Measurements from ENCODE around the gene COPS8.

COPS8 gene

GRCh38 chr2:237143118-237143517 is 57.4 kb downstream of the COPS8 start:
- Histone ChIP-seq H3K9me2 (ENCODE audit: low read depth, low read length) (no peaks in the 10 kb centered on the region), H3K9me3 (ENCODE audit: low read length) (peaks cover 5% of the 10 kb centered on the region; the same call in 1 of the 2 replicates), H3F3A (ENCODE audit: insufficient read depth, low read length) (no peaks in the 10 kb centered on the region), H3K27me3 (ENCODE audit: insufficient read depth, low read length) (no peaks in the 10 kb centered on the region; the same call in 1 of the 2 replicates), H2AFZ (ENCODE audit: low read length) (no peak overlapping the region), H3K4me1 (ENCODE audit: insufficient read depth, low read length, severe bottlenecking) (no peaks in the 10 kb centered on the region), H3K36me3 (ENCODE audit: insufficient read depth, low read length) (no peaks in the 10 kb centered on the region), H3K9ac (ENCODE audit: low read length) (no peak overlapping the region), H3K4me3 (ENCODE audit: low read depth, low read length, poor library complexity, severe bottlenecking) (no peak overlapping the region), H3K79me2 (ENCODE audit: insufficient read depth, low read length) (no peaks in the 10 kb centered on the region), H3K4me2 (ENCODE audit: low read length) (no peak overlapping the region), H3K27ac (ENCODE audit: low read depth, low read length, poor library complexity, severe bottlenecking) (no peak overlapping the region), H4K20me1 (ENCODE audit: insufficient read depth, low read length) (no peaks in the 10 kb centered on the region)
- no peak for TF ChIP-seq CTCF (IDR thresholded peaks at IDR 0.05; ENCODE audit: low read length)
- no peak for TF ChIP-seq EZH2 (IDR thresholded peaks at IDR 0.05; ENCODE audit: borderline replicate concordance, low read length)

GRCh38 chr2:237143676-237144440 is 58.2 kb downstream of the COPS8 start:
- no peaks in the 10 kb centered on the region for H3K9me2 ChIP-seq (ENCODE audit: low read depth, low read length)
- H4K20me1 ChIP-seq (ENCODE audit: insufficient read depth, low read length) = no peaks in the 10 kb centered on the region
- H2AFZ ChIP-seq (ENCODE audit: low read length) = no peak overlapping the region
- no peak overlapping the region for H3K4me2 ChIP-seq (ENCODE audit: low read length)
- H3K9me3 ChIP-seq (ENCODE audit: low read length) = peaks cover 5% of the 10 kb centered on the region; the same call in 1 of the 2 replicates
- no peaks in the 10 kb centered on the region for H3K36me3 ChIP-seq (ENCODE audit: insufficient read depth, low read length)
- H3K4me3 ChIP-seq (ENCODE audit: low read depth, low read length, poor library complexity, severe bottlenecking) = no peak overlapping the region
- H3K27ac ChIP-seq (ENCODE audit: low read depth, low read length, poor library complexity, severe bottlenecking) = no peak overlapping the region
- no peaks in the 10 kb centered on the region for H3F3A ChIP-seq (ENCODE audit: insufficient read depth, low read length)
- TF ChIP-seq EZH2 (IDR thresholded peaks at IDR 0.05; ENCODE audit: borderline replicate concordance, low read length) = no peak
- TF ChIP-seq CTCF (IDR thresholded peaks at IDR 0.05; ENCODE audit: low read length) = no peak
- H3K9ac ChIP-seq (ENCODE audit: low read length) = no peak overlapping the region
- no peaks in the 10 kb centered on the region for H3K79me2 ChIP-seq (ENCODE audit: insufficient read depth, low read length)
- H3K27me3 ChIP-seq (ENCODE audit: insufficient read depth, low read length) = no peaks in the 10 kb centered on the region; the same call in 1 of the 2 replicates
- H3K4me1 ChIP-seq (ENCODE audit: insufficient read depth, low read length, severe bottlenecking) = no peaks in the 10 kb centered on the region

GRCh38 chr2:237144516-237144915 is 58.8 kb downstream of the COPS8 start:
- Histone ChIP-seq H3K27me3 (ENCODE audit: insufficient read depth, low read length) (no peaks in the 10 kb centered on the region; the same call in 1 of the 2 replicates), H3K79me2 (ENCODE audit: insufficient read depth, low read length) (no peaks in the 10 kb centered on the region), H3F3A (ENCODE audit: insufficient read depth, low read length) (no peaks in the 10 kb centered on the region), H4K20me1 (ENCODE audit: insufficient read depth, low read length) (no peaks in the 10 kb centered on the region), H2AFZ (ENCODE audit: low read length) (no peak overlapping the region), H3K4me2 (ENCODE audit: low read length) (no peak overlapping the region), H3K4me3 (ENCODE audit: low read depth, low read length, poor library complexity, severe bottlenecking) (no peak overlapping the region), H3K9me3 (ENCODE audit: low read length) (peaks cover 5% of the 10 kb centered on the region; the same call in 1 of the 2 replicates), H3K9ac (ENCODE audit: low read length) (no peak overlapping the region), H3K4me1 (ENCODE audit: insufficient read depth, low read length, severe bottlenecking) (no peaks in the 10 kb centered on the region), H3K27ac (ENCODE audit: low read depth, low read length, poor library complexity, severe bottlenecking) (no peak overlapping the region), H3K36me3 (ENCODE audit: insufficient read depth, low read length) (no peaks in the 10 kb centered on the region), H3K9me2 (ENCODE audit: low read depth, low read length) (no peaks in the 10 kb centered on the region)
- TF ChIP-seq EZH2 (IDR thresholded peaks at IDR 0.05; ENCODE audit: borderline replicate concordance, low read length) (no peak), CTCF (IDR thresholded peaks at IDR 0.05; ENCODE audit: low read length) (no peak)
